GM06990 (cell line): ENCODE data around the gene AKAP6.

Source experiments
- DNase-seq: peaks from one replicate; pipeline ENCODE4 v3.0.0-alpha.2; 2011; ENCODE audit not compliant: insufficient read length; ENCODE audit errors: extremely low read depth
- H3K27me3 ChIP-seq: replicated peaks from 2 replicates; pipeline ENCODE4 v1.6.0; 2011; ENCODE audit warnings: low read length; ENCODE audit not compliant: control insufficient read depth, insufficient read depth
- H3K36me3 ChIP-seq: 2 replicates; pipeline ENCODE4 v1.5.1; 2011; ENCODE audit warnings: low read length; ENCODE audit not compliant: control insufficient read depth, insufficient read depth
- H3K4me3 ChIP-seq: replicated peaks from 2 replicates; pipeline ENCODE4 v1.5.1; 2011; ENCODE audit warnings: low read depth, mild to moderate bottlenecking, control low read depth, low read length
- TF ChIP-seq, protein P1 (sequence below): IDR thresholded peaks from 2 replicates; pipeline ENCODE4 v1.5.1; 2011; ENCODE audit warnings: low read length, control low read depth, mild to moderate bottlenecking, inconsistent platforms; ENCODE audit not compliant: insufficient read depth, poor library complexity, severe bottlenecking

Gene AKAP6

DNA sequence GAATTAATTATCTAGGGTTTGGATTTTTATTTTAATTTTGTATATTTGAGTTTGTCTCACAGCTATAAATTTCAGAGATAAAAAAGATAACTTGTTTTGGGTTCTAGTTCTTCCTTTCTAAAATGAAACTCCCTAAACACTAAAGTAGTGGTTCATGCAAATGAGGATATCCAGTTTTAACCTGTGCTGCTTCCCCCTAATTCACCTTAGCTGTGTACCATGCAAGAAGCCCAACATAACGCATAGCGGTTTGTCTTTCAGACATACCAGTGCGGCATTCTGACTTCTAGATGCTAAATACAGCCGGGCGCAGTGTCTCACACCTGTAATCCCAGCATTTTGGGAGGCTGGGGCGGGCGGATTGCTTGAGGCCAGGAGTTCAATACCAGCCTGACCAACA, 320.9 kb downstream of the AKAP6 start:
- H3K27me3 ChIP-seq: no peaks in the 10 kb centered on the region
- TF ChIP-seq, protein P1, sequence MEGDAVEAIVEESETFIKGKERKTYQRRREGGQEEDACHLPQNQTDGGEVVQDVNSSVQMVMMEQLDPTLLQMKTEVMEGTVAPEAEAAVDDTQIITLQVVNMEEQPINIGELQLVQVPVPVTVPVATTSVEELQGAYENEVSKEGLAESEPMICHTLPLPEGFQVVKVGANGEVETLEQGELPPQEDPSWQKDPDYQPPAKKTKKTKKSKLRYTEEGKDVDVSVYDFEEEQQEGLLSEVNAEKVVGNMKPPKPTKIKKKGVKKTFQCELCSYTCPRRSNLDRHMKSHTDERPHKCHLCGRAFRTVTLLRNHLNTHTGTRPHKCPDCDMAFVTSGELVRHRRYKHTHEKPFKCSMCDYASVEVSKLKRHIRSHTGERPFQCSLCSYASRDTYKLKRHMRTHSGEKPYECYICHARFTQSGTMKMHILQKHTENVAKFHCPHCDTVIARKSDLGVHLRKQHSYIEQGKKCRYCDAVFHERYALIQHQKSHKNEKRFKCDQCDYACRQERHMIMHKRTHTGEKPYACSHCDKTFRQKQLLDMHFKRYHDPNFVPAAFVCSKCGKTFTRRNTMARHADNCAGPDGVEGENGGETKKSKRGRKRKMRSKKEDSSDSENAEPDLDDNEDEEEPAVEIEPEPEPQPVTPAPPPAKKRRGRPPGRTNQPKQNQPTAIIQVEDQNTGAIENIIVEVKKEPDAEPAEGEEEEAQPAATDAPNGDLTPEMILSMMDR: no peak
- H3K4me3 ChIP-seq: no peak overlapping the region
- DNase-seq: no peak
- no peaks in the 10 kb centered on the region for H3K36me3 ChIP-seq

GRCh38 chr14:32650665-32651064, 321.6 kb downstream of the AKAP6 start:
- TF ChIP-seq, protein P1: no peak
- Histone ChIP-seq H3K27me3 (no peaks in the 10 kb centered on the region), H3K4me3 (no peak overlapping the region), H3K36me3 (no peaks in the 10 kb centered on the region)
- DNase-seq: no peak

DNA sequence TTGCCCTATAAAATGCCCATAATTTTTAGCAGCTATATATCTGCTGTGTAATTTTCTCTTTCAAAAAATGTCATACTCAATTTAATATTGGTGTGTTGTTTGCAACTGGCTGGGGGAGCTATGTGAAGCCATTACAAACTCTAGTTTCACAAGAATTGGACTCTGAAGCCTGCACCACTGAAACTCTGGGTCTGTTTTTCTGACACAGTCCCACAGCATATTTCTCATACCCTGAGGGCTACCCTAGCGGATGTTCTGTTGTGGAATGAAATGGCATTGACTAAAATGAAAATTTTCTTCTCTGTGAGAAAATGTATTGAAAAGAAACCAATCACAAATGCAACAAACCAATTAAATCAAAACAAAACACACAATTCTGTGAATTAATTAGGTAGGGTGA, 325.0 kb downstream of the AKAP6 start:
- TF ChIP-seq, protein P1: no peak
- DNase-seq: no peak
- H3K36me3 ChIP-seq: no peaks in the 10 kb centered on the region
- no peaks in the 10 kb centered on the region for H3K27me3 ChIP-seq
- no peak overlapping the region for H3K4me3 ChIP-seq

DNA sequence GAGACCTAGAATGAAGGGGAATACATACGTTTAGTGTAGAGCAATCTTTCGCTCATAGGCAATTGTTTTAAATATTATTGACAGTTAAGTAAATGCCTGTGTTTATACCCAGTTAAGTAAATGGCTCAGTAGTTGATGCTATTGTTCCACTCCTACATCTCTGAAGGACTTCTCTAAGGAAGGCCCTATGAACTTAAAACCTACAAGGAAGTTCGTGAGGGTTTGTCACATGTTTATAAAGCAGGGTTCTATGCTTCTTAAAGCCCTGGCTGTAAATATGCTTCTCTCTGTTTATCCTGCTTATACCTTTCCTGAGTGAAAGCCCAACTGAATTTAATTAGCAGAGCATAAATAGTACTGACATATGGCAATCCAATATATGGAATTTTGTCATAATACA, 327.5 kb downstream of the AKAP6 start:
- Histone ChIP-seq H3K27me3 (no peaks in the 10 kb centered on the region), H3K4me3 (no peak overlapping the region), H3K36me3 (no peaks in the 10 kb centered on the region)
- TF ChIP-seq, protein P1: no peak
- DNase-seq: no peak

DNA sequence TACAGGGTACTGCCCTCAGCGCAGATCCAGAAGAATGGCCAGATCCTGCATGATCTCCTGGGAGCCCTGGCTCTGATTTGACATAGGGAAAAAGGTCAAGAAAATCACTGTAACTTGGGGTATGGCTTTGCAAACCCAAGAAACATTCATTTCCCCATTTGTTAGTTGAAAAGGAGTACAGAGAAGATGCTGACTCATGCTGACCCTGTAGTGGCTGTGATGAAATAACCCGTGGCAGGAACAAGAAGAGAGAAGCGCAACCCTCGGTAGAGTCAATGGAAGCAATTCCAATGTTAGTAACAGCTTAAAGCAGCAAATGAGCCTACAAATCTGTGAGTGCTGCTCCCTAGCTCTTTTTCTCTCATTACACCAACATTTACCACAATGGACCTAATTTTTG, 328.0 kb downstream of the AKAP6 start:
- no peaks in the 10 kb centered on the region for H3K27me3 ChIP-seq
- TF ChIP-seq, protein P1: no peak
- no peak for DNase-seq

DNA sequence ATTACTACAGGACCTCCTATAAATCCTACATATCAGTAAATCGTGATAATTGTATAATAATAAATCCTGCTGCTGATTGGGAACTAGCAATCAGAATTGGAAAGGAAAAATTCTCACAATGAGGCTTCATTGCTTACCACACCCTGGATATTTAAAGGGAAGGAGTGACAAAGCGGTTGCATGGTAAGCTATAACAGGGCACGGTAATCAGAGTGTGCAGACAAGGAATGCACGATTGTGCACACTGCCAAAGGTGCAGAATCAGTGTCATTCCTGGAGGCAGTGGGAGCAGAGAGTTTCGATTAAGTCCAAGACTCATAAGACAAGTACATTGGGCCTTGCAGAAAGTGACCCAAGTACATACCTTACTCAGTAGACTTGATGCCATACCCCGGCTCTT, 332.1 kb downstream of the AKAP6 start:
- DNase-seq: no peak
- H3K4me3 ChIP-seq: no peak overlapping the region
- TF ChIP-seq, protein P1: no peak

More for the DNA sequence above, 328.0 kb downstream of the AKAP6 start:
- Histone ChIP-seq H3K4me3 (no peak overlapping the region), H3K36me3 (no peaks in the 10 kb centered on the region)

More for the DNA sequence above, 332.1 kb downstream of the AKAP6 start:
- Histone ChIP-seq H3K27me3 (no peaks in the 10 kb centered on the region), H3K36me3 (no peaks in the 10 kb centered on the region)
